ENCODE data around the gene COQ6. TPM values are rescaled to one million over a fixed set of nuclear protein-coding genes. Genes with fewer than 3 reads are reported as not detected.

The COQ6 gene
- total and polyA plus RNA-seq, 2 of the 8 experiments (the other 6 are each of a cell fraction or from before 2014, with no cell fraction given): 9.5 to 15.5 TPM

GRCh38 chr14:73944432-73945158, 5.5 kb upstream of the COQ6 start (continued):
- no peak for TF ChIP-seq CEBPB (IDR thresholded peaks at IDR 0.05; ENCODE audit: low read depth, low read length)
- TF ChIP-seq SP2 (IDR thresholded peaks at IDR 0.05; ENCODE audit: low read length): no peak
- no peak for TF ChIP-seq CBX8 (IDR thresholded peaks at IDR 0.05; ENCODE audit: borderline replicate concordance, low read depth, low read length)
